ENCODE measurements around the gene SPEG.

DNA sequence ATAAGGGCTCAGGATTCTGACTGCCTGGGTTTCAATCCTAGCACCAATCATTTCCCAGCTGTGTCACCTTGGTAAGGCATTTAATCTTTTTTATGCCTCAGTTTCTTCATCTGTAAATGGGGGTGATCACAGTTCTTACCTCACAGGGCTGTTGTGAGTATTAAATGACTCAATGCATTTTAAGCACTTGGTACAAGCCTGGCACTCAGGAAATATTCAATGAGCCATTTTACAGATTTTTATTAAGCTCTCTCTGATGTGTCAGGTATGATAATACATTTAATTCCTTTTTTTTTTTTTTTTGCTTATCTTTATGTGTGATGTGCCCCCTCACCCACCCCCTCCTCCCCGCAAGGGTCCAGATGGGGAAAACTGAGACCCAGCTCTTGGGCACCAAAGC, 12.0 kb downstream of the SPEG start:
- TF ChIP-seq, protein P1, sequence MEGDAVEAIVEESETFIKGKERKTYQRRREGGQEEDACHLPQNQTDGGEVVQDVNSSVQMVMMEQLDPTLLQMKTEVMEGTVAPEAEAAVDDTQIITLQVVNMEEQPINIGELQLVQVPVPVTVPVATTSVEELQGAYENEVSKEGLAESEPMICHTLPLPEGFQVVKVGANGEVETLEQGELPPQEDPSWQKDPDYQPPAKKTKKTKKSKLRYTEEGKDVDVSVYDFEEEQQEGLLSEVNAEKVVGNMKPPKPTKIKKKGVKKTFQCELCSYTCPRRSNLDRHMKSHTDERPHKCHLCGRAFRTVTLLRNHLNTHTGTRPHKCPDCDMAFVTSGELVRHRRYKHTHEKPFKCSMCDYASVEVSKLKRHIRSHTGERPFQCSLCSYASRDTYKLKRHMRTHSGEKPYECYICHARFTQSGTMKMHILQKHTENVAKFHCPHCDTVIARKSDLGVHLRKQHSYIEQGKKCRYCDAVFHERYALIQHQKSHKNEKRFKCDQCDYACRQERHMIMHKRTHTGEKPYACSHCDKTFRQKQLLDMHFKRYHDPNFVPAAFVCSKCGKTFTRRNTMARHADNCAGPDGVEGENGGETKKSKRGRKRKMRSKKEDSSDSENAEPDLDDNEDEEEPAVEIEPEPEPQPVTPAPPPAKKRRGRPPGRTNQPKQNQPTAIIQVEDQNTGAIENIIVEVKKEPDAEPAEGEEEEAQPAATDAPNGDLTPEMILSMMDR (IDR thresholded peaks at IDR 0.05 in 8 of 11, conservative IDR thresholded peaks at IDR 0.05 in 3 of 11): no peak
- no peak for TF ChIP-seq POLR2AphosphoS5 (IDR thresholded peaks at IDR 0.05)
